GM21423 (cell line): ENCODE results near the gene FSTL4.

Source experiments
- ATAC-seq: cut with Tn5 transposase; IDR thresholded peaks from one replicate; pipeline ENCODE4 v1.9.1; 2021; ENCODE audit warnings: mild to moderate bottlenecking, moderate library complexity; ENCODE audit not compliant: unreplicated experiment

Gene FSTL4

DNA sequence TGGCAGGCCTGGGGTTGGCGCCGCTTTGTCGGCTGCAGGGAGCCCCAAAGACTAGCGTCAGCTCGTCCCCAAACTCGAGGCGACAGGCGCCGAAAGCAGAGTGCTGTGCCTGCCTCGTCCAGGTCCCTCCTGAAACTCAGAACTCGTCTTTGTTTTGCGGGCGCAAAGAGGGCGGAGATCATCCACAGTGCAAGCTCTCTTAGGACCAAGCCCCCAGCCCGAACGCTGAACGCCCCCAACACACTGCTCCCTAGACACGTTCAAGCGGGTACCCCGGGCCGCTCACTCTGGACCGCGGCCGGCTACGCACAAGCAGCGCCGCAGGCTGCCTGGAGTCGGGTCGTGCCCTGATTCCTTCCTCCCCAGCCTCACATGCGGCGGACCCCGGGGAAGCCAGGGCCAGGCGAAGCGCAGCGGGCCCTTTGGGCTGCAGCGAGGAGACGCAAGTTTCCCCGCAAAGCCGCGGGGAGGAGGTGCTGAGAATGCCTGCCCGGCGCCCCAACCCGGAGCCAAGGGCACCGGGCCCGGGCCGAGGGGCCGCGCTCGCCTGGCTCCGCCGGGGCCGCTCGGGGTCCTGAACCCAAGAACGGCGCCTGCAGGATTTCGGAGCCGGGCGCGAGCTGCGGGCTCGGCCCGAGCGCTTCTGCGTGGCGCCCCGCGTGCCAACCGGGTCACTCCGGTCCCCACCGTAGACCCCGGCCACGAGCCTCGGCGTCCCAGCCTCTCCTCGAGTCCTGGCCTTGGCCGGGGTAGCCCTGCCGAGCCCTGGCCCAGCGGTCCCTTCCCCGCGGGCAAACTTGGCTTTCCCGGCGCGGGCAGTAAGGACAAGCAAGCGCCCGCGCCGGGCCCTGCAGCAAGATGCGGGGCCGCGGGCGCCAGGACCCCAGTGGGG is 738 bp downstream of the FSTL4 start:
- no peak for ATAC-seq

DNA sequence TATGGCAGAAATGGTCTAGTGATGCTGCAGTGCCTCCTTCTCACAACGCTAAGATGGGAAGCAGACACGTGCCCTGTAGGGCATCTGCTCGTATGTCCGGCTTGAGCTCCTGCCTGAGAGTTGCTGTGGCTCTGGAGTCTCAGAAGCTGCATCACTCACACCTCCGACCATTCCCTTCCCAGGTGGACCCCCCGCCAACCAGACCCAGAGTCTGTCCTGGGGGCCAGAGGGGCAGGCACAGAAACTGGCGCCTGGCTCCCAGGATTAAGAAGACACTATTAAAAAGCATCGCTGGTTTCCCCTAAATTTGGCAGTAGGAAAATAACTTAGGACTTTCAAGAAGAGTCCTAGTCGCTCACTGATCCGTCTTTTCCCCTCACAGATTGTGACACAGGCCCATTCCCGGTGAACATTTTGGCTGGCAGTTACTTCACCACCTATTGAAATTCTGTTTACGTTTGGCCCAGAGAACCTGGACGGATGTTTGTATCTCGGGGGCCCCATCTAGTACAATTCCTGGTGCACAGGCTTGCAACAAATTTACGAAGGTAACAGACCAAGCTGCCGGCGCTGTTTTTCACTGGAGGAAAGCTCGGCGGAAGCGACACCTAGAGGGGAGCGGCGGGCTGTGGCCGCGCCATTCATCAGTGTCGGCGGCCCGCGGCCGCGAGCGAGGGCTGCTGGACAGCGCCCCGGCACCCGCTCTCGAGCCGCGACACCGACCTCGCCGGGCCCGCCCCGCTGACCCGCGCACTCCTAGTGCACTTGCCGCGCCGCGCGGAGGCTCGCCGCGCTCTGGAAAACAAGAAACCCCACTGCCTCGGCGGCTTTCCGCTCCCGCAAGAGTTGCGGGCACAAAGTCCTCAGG is 1.6 kb downstream of the FSTL4 start:
- ATAC-seq: no peak

DNA sequence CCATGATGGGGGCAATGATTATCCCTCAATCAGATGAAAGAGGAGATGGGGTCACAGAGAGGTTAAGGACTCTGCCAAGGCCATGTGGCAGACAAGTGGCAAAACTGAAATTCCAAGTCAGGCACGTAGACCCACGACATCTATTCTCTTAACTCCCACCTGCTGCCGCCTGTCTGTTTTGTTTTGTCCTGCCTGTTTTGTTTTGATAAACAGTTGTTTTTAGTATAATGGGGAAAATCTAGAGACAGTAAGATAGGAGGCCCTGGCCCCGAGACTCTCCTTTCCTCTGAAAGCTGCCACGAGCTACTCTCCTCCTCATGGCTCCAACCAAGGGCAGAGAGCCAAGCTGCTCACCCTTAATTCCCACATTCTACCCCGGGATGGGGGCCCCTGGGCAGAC is 4.9 kb downstream of the FSTL4 start:
- no peak for ATAC-seq

DNA sequence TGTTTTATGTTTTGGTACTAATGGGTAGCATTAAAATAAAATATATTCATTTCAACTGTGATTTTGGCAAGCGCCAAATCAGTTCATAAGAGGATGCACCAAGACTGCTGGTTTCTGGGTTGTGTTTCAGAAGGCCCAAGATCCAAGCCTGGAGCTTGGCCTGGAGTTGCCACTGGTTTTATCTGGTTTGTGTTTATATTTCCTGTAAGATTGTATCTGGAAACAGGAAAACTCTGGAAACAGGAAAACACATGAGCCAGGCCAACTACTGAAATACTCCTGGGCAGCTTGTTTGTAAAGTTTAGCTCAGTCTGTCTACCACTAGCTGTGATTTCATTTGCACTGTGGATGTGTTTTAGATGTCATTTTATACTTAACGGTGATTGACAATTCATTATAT is 5.5 kb downstream of the FSTL4 start:
- ATAC-seq: no peak

DNA sequence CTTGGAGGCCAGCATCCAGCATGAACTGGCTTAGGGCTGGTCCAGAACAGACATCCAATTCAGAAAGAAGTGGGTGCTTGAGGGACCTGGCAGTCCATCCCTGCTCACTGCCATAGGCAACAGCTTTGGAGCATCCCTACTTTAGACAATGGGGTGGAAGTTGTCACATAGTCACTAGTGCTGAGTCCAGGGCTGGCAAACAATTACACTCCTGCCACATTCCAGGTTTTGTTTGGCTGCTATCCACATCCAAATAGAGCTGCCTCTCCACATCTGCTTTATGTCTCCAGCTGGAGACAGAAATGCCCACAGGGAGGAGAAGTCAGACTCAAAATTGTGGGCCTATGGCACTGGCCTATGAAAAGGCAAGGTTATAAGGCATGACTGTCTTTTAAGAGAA is 7.0 kb downstream of the FSTL4 start:
- ATAC-seq: no peak

DNA sequence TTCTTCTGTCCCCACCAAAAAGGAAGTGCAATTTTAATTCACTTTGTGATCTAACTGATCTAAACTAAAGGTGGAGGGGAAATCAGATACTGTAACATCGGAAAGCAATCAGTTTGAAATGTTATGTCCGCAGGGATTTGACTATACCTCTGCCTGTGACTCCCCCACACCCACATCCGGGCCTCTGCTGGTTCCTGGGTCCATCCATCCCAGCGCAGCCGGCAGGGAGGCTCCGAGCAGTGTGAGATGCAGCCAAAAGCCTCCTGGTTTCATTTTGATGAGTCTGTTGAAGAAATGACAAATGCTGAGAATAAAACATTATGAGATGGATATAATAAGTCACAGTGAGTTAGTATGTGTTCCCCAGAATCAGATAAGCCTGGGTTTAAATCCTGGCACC is 8.6 kb downstream of the FSTL4 start:
- no peak for ATAC-seq

DNA sequence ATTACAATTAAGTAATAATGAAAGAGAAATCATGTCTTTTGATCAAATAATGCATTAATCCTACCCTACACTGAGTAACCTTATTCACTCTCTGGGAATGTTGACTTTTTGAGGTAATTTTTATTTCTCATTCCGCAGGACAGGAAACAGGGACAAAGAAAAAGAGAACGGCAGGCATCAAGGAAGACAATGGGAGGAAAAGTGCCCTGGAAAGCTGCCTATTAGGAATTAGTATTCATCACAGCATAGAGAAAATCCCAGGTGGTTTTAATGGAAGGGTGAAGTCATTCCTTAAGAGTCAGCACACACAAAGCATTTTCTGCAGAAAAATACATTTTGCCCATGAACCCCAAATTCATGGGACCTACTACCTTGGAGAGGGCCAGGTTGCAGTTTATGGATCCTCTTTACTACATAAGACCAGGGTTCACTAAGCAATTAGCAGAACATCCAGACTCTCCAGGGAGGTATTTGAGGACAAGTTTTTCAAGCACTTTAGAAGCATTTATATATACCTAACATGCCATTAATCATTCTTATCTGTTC is 9.4 kb downstream of the FSTL4 start:
- no peak for ATAC-seq

DNA sequence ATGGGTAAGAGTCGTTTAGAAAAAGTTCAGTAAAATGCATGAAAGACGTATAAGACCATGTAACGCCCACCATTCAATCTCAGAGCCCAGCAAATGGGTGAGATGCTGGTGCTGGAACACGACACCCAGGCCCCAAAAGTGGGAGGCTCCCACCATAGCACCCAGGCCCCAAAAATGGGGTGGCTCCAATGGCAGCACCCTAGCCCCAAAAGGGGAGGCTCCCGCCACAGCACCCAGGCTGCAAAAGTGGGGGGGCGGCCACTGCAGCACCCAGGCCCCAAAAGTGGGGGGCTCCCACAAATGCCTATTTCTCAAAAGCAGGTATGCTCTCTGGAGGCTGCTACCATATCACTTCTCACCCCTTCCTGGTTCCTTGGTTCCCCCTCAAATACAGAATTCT is 12.7 kb downstream of the FSTL4 start:
- ATAC-seq: no peak

DNA sequence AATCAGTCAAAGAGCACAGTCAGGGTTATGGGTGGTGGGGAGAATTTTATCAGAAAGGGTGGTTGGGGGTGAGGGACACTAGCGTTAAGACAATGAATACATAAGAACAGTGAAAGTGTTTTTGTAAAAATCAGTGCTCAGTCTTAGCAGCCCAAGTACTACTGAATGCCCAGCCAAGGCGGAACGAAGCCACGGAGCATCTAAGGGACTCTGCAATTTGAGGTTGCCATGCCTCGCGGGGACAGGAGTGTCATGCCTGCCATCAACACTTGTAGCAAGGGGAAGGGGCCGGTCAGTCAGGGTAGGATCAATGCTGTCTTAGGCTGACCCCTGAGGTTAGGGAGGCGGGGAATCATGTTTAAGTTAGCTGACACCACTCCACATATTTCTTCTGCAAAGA is 13.3 kb downstream of the FSTL4 start:
- no peak for ATAC-seq

DNA sequence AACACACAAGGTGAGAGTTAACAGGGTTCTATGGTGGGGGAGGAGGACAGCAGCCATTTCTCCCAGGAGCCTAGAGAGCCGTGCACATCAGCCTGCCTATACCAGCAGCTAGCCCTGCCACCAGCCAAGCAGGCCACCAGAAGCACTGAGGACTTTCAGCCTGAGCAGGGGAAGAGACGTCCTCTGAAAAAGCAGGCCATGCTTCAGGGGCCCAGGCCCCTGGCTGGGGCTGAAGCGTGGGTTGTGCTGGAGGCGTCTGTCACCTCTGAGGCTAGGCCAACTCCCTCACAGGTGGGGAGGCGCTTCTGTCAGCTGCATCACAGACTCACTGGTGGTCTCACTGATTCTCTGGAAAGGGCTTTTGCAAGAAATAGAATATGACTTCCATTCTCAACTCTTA is 16.3 kb downstream of the FSTL4 start:
- no peak for ATAC-seq

DNA sequence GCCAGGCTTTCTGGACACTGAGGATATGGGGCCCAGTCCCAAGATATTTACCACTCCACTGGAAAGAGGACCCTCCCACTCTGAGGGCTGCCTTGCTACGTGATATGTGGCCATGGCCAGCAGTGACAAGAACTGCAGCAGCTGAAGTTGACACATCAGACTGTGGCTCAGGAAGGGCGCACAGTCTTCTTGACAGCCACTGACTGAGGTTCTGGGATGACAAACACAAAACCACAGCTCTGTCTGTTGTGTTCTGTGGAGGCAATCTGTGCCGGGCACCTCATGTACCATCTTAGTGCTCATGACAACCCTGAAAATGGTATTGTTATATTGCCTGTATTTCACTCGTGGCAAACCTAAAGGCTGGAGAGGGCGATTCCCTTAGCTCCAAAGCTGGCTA is 16.9 kb downstream of the FSTL4 start:
- ATAC-seq: no peak

DNA sequence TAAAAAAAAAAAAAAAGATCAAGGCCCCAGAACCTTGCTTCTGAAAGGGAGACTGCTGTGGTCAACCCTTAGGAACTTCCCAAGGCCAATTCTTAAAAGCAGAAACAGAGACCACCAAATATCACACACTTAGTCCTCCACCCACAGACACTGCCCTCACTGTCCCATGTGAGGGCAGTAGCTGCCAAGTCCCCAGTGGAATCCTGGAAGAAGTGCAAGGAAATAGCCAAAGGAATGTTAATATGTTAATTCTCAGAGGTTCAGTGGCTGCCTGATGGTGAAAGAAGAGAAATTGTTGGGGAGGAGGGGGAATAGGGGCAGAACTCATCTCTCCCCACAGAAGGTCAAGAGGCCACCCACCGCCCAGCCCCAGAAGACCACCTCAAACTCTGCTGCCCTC is 23.1 kb downstream of the FSTL4 start:
- ATAC-seq: no peak

DNA sequence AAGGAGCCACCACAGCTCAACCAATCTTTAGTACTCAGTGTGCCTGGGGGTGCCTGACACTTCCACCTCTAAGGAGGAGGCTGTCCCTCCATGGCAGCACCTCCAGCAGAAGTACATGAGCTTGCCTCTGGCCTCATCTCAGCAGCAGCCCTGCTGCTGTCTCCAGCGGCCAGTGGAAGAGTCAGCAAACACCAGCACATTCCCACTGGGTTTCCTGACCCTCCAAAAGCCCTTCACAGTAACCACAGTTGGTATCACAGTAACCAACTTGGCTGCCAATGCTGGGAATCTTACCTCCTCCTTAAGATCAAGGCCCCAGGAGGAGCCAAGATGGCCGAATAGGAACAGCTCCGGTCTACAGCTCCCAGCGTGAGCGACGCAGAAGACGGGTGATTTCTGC is 29.4 kb downstream of the FSTL4 start:
- ATAC-seq: no peak

DNA sequence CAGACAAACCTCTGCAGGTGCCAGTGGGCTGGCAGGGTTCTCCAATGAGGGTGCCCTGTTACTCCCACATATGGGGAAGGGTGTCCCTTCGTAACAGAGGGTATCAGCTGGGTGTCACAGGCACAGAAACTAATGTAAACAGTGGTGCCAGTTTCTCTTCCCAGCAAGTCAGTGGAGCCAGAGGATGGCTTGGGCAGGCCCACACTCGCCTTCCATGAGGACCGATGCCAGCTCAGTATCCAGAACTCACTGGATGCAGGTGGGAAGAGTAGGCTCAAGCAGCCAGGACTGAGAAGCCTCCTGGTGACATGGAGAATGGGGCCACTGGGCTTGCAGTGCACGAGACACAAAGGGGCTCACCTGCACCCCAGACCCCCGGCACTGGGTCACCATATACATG is 30.4 kb downstream of the FSTL4 start:
- no peak for ATAC-seq

DNA sequence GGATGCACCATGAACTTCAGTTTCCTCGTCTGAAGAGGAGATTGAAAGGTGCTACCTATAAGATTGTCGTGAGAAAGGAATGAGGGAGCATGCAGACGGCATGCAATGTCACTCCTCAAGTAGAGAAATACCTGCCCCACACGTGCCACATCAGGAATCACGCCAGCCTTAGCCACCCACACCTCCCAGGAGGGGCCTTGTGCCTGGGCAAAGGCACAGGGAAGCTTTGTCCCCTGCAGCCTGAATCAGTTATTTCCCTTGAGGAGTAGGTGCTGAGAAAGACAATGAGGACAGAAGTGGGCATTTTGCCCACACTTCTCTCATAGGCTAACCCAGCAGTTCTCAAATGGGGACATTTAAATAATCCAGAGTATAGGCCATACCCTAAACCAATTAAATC is 31.0 kb downstream of the FSTL4 start:
- ATAC-seq: no peak

DNA sequence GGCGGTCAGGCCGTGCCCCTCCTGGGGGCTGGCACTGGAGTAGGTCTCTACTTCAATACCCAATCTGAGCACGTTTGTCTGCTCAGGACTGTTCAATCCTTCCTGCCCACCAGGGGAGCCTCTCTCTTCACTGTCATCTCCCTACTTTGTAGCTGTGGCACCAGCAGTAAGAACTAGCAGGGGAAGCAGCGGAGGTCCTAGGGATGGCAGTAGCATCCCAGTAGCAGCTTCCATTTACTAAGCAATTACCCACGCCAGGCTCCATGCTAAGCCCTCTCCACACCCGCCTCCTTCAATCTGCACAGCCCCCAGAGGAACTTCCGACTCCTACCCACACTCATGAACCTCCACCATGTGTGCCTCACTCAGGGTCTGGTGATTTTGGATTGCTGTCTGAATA is 31.7 kb downstream of the FSTL4 start:
- no peak for ATAC-seq

DNA sequence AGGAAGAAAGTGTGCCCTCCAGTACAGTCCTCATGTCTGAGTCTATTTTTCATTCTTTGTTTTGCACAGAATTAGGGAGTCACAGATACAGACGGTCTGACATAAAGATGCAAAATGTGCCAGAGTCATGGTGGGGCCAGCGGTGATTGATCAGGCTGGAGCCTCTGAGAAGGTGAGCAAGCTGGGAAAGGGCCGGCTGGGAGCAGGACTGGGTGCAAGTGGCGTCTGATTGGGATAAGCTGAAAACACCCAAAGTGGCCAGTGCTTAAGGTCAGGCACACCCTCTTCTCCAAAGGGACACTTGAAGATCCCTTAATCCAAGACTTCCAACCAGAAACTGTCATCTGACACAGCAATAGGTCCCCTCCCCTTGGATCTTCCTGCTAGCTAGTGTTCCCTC is 32.6 kb downstream of the FSTL4 start:
- ATAC-seq: no peak

DNA sequence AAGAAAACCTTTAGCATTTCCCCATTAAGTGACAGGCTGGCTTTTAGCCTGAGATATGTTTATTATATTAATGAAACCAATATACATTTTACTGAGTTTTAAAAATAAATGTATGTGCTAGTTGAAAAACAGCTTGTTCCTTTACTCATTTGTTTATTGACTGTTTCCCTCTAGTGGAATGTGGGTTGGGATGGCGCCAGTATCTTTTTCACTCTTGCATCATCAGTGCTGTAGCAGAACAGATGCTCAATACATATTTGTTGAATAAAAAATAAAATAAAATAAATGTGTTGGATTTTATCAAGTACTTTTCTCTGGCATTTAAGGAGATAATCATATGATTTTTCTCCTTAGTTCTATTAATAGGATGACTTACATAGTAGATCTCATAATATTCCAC is 43.0 kb downstream of the FSTL4 start:
- no peak for ATAC-seq

DNA sequence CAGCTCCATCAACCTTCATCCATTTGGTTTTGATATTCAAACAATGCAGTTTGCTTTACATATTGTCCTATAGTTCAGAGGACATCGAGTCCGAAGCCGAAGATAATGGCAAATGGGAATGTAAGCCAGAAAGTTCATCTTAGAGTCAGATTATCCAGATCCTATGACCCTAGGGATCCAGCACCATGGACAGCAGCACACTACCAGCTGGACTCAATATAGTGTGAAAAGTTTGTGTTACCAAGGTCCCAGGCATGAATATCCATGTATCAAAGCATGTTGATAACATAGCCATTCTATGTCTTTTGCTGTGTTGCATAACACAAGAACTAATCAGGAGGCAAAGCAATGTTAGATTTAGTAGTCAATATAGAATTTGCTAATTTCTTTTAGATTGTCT is 46.3 kb downstream of the FSTL4 start:
- ATAC-seq: no peak

DNA sequence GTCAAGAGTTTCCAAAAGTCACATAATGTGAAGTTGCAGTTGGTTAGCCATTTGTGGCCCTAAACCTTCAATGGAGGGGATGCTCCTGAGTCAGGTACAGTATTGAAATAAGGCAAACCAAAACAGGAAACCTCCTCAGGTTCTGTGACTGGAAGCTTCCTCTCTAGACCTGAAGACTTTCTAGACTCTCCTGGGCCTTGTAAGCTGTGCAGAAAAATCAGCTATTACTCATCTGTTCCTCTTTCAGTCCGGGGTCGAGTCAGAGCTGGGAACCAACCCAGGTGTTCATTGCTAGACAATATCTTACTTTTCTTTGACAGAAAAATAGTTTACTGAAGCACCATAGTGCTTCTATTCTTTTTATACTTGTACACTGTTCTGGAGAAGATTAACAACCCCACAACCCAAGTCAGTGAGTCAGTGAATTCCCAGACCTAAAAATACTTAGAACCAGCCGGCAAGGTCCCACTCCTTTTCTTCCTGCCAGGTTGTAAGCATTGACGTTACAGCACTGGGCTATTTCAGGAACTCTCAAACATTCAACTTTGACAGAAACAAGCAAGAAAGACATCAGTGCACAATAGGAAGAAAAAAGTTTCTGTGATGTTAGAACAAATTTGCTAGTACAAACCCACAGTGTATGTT is 47.3 kb downstream of the FSTL4 start:
- ATAC-seq: no peak

DNA sequence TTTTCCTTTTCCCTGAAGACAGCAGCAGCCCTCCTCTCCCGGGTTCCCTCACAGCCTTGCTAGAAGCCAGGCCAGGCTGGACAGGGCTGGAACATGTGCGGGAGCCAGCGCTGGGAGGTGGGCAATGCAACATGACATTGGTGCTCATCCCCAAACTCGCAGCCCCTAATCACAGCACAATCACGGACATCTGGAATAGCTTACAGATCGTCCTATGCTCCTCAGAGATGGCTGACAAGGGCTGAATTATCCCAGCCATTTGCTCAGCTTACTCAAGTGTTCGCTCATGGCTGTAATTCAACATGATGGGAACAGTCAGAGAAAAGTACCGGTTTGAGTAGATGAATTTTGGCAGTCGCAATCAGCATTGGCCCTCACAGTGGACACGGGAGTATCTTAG is 49.8 kb downstream of the FSTL4 start:
- no peak for ATAC-seq
